Breast epithelium (tissue), 4 donors: ENCODE measurements around the gene IL20RA. TPM values are rescaled to one million over a fixed set of nuclear protein-coding genes. Genes with fewer than 3 reads are reported as not detected.

Experiments
- DNase-seq, 2 donors: peaks; one replicate each; pipeline ENCODE4 v3.0.0-alpha.2; 2019; ENCODE audit warnings: low spot score in 2 of 2
- H3K27ac ChIP-seq, 2 donors: fragments of 200-600 bp; sonication (generic) in 1 of 2; one replicate each; pipeline ENCODE4 v1.5.1; 2016 to 2019; ENCODE audit warnings: mild to moderate bottlenecking in 1 of 2
- H3K27me3 ChIP-seq, 2 donors: fragments of 200-600 bp; sonication (generic) in 1 of 2; one replicate each; pipeline versions ENCODE4 v1.5.1 to v1.6.0; 2017 to 2019; ENCODE audit warnings: control low read depth in 1 of 2, mild to moderate bottlenecking in 1 of 2
- H3K36me3 ChIP-seq: fragments of 200-600 bp; one replicate; pipeline ENCODE4 v1.5.1; 2019
- H3K4me1 ChIP-seq, 2 donors: fragments of 200-600 bp; sonication (generic); one replicate each; pipeline ENCODE4 v1.5.1; 2016 to 2019; ENCODE audit warnings: control low read depth in 1 of 2
- H3K4me3 ChIP-seq, 3 donors: fragments of 200-600 bp; sonication (generic); 1 replicate in 2 of 3; 2 replicates in 1 of 3; pipeline ENCODE4 v1.5.1; 2016 to 2019; ENCODE audit warnings: mild to moderate bottlenecking in 3 of 3, moderate library complexity in 2 of 3
- H3K9me3 ChIP-seq, 2 donors: fragments of 200-600 bp; sonication (generic) in 1 of 2; one replicate each; pipeline ENCODE4 v1.5.1; 2016 to 2019; ENCODE audit warnings: control low read depth in 1 of 2
- POLR2A ChIP-seq: fragments of 450-650 bp; IDR thresholded peaks from one replicate; pipeline ENCODE4 v1.6.1; 2016; ENCODE audit warnings: antibody characterized with exemption, mild to moderate bottlenecking, moderate library complexity
- POLR2AphosphoS5 ChIP-seq, 3 donors: sonication (generic); formaldehyde crosslinking; IDR thresholded peaks; one replicate each; pipeline ENCODE4 v1.6.1; 2017; ENCODE audit warnings: antibody characterized with exemption in 3 of 3
- intact Hi-C: fragments of 100-400 bp; cut with DNase I; formaldehyde crosslinking; loops from one replicate; pipeline ENCODE4 v1.15.1; 2023; ENCODE audit warnings: low total_unique reads
- total RNA-seq, 3 donors: library from RNA; depleted of rRNA; stranded (reverse); fragments of >200 nt; gene quantifications; one replicate each; pipeline ENCODE4 v1.1.0, GENCODE V29; 2016
- TF ChIP-seq, protein P1 (sequence below), 3 donors: fragments of 450-650 bp; IDR thresholded peaks; one replicate each; pipeline ENCODE4 v1.5.1; 2016 to 2017; ENCODE audit warnings: antibody characterized with exemption in 3 of 3, mild to moderate bottlenecking in 3 of 3, moderate library complexity in 3 of 3

The IL20RA gene
- total RNA-seq, 3 donors from 2014 or later = 1.6 to 69.8 (median 49.2) TPM

DNA sequence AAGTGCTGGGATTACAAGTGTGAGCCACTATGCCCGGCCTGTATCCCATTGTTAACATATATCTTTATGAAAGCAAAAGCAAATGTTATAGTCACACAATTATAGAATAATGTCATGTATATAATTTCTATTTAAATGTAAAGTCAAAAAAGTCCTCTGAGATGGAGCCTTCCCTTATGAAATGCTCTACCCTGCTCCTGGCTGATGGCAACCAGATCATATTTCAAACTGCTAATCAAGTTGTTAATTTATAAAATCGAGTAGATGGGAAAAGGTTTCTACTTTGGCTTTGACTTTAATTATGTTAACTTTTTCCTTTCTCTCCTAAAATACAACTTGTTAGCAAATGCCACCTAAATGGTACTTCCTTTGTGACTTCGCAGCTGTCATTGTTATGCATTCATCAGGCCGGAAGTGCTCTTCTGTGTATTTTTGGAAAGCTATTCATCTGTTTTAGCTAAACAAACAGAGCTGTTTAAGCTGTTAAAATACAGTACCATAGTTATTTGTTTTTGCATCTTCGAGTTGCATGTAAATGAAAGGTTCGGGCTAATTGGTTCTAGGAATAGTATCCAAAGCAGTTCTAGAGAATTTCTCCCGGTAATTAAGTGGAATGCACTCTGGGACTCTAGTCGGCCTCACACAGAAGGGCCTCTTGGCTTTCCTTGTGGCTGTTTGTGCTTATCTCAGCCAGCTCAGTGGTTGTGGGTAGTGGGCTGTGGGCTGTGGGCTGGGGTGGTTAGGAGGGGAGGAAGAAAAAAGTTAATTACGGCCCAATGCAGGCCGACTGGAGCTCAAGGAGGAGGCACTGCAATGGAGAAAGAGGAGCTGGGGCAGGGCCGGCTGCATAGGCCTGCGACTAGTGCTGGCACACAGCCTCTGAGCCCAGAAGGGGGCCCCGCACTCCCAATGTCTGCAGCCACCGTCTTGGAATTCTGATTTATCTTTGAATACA lies 87.9 kb downstream of the IL20RA start:
- no peaks in the 10 kb centered on the region for H3K4me1 ChIP-seq
- H3K27ac ChIP-seq = no peak overlapping the region
- no peaks in the 10 kb centered on the region for H3K27me3 ChIP-seq
- H3K9me3 ChIP-seq = no peaks in the 10 kb centered on the region
- intact Hi-C loops = no loop called here
- TF ChIP-seq POLR2A (no peak), POLR2AphosphoS5 (IDR thresholded peaks at IDR 0.05) (no peak)
- TF ChIP-seq, protein P1, sequence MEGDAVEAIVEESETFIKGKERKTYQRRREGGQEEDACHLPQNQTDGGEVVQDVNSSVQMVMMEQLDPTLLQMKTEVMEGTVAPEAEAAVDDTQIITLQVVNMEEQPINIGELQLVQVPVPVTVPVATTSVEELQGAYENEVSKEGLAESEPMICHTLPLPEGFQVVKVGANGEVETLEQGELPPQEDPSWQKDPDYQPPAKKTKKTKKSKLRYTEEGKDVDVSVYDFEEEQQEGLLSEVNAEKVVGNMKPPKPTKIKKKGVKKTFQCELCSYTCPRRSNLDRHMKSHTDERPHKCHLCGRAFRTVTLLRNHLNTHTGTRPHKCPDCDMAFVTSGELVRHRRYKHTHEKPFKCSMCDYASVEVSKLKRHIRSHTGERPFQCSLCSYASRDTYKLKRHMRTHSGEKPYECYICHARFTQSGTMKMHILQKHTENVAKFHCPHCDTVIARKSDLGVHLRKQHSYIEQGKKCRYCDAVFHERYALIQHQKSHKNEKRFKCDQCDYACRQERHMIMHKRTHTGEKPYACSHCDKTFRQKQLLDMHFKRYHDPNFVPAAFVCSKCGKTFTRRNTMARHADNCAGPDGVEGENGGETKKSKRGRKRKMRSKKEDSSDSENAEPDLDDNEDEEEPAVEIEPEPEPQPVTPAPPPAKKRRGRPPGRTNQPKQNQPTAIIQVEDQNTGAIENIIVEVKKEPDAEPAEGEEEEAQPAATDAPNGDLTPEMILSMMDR (IDR thresholded peaks at IDR 0.05) = no peak
- no peak for DNase-seq
- no peak overlapping the region for H3K4me3 ChIP-seq
- no peaks in the 10 kb centered on the region for H3K36me3 ChIP-seq

DNA sequence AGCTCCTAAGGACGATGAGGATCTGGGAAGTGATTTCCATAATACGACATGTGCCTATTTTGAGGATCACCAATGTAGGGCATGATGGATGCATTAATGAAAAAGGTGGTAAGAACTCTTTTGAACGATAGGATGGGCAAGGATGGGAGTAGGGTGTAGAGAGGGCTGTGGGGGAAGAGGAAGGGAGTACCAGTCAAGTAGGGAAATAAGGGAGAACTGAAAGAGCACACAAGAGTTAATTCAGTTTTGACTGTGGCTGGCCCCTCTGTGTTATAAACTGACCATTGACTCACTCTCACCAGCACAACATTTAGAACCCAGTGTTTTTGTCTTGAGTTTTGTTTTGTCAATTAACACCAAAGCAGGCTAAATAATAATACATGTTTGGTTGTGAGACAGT lies 89.6 kb downstream of the IL20RA start:
- H3K9me3 ChIP-seq = no peaks in the 10 kb centered on the region
- H3K4me1 ChIP-seq = no peaks in the 10 kb centered on the region
- no peak overlapping the region for H3K4me3 ChIP-seq
- no peaks in the 10 kb centered on the region for H3K27me3 ChIP-seq
- H3K36me3 ChIP-seq = no peaks in the 10 kb centered on the region
- no peak overlapping the region for H3K27ac ChIP-seq
- TF ChIP-seq POLR2AphosphoS5 (IDR thresholded peaks at IDR 0.05) = no peak
- TF ChIP-seq, protein P1 (IDR thresholded peaks at IDR 0.05) = no peak
- TF ChIP-seq POLR2A = no peak
- no peak for DNase-seq
- intact Hi-C loops = no loop called here

DNA sequence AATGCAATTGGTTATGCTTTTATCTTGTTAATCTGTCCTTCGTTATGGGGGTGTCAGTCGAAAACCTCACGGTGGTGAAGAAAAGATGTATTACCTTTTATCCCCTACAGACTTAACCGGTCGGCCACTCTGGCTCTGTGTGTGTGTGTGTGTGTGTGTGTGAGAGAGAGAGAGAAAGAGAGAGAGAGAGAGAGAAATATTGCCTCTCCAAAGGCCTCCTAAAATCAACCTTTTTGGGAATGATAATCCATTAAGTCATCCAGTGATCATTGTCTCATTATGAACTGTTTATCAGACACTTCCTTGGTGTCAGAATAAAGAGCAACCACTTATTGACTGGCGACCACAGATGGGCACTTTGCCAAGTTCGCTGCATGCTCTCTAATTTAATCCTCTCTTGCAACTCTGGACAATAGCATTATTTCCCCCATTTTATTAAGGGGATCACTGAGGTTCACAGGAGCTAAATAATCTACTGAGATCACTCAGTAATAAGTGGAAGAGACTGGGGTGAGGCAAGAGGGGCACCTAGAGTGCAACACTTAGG lies 92.0 kb downstream of the IL20RA start:
- H3K27ac ChIP-seq = no peak overlapping the region
- intact Hi-C loops = no loop called here
- H3K4me1 ChIP-seq = no peaks in the 10 kb centered on the region
- H3K4me3 ChIP-seq = no peak overlapping the region
- H3K9me3 ChIP-seq = no peaks in the 10 kb centered on the region
- TF ChIP-seq POLR2AphosphoS5 (IDR thresholded peaks at IDR 0.05) (no peak), POLR2A (no peak)
- TF ChIP-seq, protein P1 (IDR thresholded peaks at IDR 0.05) = no peak
- H3K36me3 ChIP-seq = no peaks in the 10 kb centered on the region
- H3K27me3 ChIP-seq = no peaks in the 10 kb centered on the region
- DNase-seq = no peak

DNA sequence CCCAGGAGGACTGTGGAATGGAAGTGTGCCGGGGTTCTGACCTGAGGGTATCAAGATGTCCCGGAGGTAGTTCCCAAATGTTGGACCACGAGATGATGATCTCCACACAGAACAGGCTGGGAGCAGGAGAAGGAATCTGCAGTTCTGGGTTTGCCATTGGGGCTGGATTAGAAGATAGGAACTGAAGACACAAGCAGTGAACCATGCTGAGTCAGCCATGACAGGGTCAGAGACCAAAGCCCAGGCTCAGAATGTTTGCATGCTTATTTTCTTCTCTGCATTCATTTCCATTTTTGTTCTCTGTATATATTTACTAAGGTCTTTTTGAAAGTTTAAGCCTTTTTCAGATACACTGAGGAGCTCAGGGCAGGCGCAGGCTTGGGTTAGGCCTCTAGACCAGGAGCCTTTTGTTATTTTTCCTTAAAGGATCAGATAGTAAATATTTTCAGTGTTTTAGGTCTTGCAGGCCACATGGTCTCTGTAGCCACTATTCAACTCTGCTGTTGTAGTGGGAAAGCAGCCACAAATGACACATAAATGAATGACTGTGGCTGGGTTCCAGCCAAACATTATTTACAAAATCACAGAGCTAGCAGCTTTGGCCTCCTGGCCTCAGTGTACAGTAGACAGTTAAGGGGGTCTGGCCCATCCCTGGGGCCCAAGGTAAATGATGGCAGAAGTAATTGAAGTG lies 94.2 kb downstream of the IL20RA start:
- no peak overlapping the region for H3K4me3 ChIP-seq
- no peaks in the 10 kb centered on the region for H3K9me3 ChIP-seq
- no peak for DNase-seq
- TF ChIP-seq, protein P1 (IDR thresholded peaks at IDR 0.05) = no peak
- TF ChIP-seq POLR2AphosphoS5 (IDR thresholded peaks at IDR 0.05) (no peak), POLR2A (no peak)
- intact Hi-C loops = loop anchor here (1.0 kb wide), 1 partner anchor 33 kb away; no protein-coding TSS in a partner anchor
- H3K4me1 ChIP-seq = no peaks in the 10 kb centered on the region
- no peaks in the 10 kb centered on the region for H3K27me3 ChIP-seq
- no peaks in the 10 kb centered on the region for H3K36me3 ChIP-seq
- H3K27ac ChIP-seq = no peak overlapping the region

Other genes with a start within 250 kb of the IL20RA start
- gene PEX7, start 222.4 kb downstream of the IL20RA start, total RNA-seq = 10 to 100 TPM in 2 of 3 donors, 1 to 10 TPM in 1; 8.2 to 20.0 (median 19.3) TPM
- gene SLC35D3, start 122.7 kb downstream of the IL20RA start, total RNA-seq = not detected
- gene IL22RA2, start 128.7 kb upstream of the IL20RA start, total RNA-seq = under 1 TPM in 1 of 3 donors, not detected in 2; 0.15 TPM
- 100 to 1,000 TPM; 126 to 207 (median 144) TPM for gene IFNGR1, start 174.4 kb upstream of the IL20RA start, total RNA-seq